HG03135 (cell line): Measurements from ENCODE around the gene ULK3.

Source experiments
- ATAC-seq: cut with Tn5 transposase; IDR thresholded peaks from one replicate; pipeline ENCODE4 v1.9.1; 2021; ENCODE audit warnings: mild to moderate bottlenecking, moderate library complexity; ENCODE audit not compliant: unreplicated experiment

ULK3 gene

DNA sequence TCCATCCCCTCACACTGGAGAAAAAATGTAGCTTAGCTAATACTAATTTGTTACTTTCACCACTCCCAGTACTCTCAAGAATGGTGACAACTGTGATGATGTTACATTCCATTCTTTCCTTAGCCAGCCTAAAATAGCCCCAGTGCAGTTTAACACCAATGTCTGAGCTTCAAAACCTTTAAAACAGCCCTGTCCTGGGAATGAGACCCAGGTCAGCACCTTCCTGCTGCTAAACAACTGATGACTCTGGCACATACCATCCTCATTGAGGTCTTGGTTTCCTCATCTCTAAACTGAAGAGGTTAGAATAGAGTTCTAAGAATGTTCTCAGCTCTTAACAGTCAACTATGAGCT lies 26.4 kb upstream of the ULK3 start:
- no peak for ATAC-seq

DNA sequence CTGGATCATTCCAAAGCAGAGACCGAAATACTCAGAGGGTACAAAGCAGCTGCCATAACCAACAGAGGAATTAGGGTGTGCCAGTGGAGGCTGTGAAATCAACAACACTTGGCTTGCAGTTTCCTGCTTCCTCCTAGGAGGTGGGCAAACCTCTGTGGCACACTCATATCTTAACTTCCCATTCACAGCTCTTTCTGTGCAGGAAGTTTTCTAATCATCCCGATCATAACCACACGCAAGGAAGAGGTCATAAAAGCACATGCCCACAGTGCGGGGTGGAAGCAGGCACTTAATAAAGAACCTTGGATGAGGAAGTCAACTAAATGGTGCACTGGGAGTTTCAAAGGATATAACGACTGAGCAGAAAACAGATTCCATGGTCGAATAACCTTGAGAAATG lies 25.1 kb upstream of the ULK3 start:
- ATAC-seq = no peak

DNA sequence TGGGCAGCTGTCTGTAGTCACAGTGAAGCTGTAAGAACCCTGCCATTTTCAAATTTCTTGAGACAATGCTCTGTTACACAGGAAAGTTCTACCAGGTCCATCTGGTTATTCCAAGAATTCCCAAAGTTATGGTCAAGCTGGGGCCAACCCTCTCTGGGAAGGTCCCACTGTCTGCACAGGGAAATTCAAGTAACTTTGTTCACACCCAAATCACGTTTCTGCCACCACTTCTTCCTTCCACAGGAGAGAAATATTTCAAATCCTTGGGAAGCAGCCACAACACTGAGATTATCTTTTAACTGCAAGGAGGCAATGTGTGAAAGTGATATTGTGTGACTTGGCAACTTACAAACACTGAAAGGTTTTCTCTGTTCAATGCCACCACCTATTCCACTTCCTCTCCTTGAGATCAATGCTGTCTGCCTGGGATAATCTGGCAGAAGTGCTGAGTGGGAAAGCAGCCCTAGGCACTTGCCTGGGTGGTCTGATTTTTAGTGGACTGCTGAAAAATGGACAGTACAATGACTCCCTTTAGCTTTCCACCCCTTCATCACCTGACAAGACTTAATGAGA lies 24.6 kb upstream of the ULK3 start:
- ATAC-seq = no peak

DNA sequence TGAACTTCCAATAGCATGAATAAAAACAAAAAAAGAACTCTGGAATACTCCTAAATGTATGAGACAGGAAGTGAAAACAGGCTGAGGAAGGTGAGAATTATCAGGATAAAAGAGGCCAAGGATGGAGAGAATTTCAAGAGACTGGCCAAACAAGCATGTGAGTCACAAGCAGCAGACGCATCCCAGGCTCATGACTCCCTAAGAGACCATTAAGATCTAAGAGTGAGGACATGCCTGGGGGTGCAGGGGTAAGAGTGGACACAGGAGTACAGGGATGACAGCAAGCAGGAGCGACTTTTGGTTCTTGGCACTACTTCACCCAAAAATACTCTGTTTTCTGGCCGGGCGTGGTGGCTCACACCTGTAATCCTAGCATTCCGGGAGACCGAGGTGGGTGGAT lies 23.1 kb upstream of the ULK3 start:
- no peak for ATAC-seq

DNA sequence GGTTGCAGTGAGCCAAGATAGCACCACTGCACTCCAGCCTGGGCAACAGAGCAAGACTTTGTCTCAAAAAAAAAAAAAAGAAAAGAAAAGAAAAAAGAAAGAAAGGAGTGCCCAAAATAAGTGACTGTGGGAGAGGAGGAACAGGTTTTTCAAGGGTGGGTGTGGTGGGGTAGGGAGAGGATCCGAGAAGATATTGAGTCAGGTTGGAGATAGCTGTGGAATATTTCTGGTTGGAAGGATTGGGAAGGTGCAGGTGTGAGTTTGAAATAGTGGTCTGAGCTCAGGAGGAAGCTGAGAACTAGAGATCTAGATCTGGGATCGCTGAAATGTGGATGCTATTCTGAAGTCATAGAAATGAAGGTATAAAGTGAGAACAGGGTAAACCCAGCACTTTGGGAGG lies 22.4 kb upstream of the ULK3 start:
- ATAC-seq = no peak

DNA sequence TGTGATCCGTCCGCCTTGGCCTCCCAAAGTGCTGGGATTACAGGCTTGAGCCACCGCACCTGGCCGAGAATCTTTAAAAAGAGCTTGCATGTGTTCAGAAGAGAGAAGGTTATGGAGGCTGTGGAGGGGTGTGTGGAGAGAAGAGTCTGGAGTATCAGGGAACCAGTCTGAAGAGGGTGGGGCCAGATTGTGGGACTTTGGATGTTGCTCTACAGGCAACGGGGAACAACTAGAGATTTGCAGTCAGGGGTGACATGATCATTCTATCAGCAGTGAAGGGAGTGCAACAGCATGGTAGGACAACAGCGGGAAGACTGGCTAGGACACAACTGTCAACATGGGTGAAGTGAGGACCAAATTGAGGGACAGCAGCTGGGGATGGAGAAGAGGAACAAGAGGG lies 21.3 kb upstream of the ULK3 start:
- no peak for ATAC-seq

DNA sequence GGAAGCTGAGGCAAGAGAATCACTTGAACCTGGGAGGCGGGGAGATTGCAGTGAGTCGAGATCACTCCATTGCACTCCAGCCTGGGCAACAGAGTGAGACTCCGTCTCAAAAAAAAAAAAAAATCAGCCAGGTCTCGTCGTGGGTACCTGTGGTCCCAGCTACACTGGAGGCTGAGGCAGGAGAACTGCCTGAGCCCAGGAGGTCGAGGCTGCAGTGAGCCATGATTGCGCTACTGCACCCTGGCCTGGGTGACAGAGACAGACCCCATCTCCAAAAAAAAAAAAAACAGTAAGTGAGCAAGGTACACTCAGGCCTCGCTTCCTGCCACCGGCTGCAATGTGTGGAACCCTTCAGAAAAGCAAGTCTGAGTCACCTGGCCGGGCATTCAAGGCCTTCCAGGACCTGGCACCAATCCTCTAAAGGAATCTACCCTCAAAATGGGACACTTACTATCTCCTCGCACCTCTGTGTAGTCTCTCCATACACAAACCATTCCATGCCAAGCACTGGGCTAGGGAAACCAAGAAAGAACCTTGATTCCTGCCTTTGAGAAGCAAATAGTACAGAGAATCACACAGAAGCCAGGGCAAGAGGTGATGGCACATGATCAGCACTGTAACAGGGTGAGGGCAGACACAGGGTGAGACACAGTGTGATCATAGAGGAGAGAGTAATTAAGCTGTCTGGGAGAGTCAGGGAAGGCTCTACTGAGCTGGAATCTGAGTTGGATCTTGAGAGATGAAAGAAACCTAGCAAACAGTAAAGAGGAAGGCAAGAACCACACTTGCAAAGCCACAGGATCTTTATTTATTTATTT lies 20.5 kb upstream of the ULK3 start:
- no peak for ATAC-seq

DNA sequence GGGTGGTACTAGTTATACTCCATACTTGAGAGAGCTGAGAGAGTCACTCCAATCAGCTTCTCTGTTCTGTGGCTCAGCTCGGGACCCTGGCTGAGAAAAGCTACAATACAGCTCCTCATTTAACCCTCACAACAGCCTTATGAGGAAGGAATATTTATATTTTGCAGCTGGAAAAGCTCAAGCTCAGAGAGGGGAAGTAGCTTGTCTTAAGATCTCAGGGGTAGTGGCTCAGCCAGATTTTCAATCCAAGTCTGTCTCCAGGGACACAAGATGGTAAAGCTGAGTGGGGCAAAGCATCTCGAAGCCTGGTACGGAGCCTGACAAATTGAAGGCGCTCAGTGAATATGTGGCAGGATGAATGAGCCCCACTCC lies 15.4 kb upstream of the ULK3 start:
- no peak for ATAC-seq

DNA sequence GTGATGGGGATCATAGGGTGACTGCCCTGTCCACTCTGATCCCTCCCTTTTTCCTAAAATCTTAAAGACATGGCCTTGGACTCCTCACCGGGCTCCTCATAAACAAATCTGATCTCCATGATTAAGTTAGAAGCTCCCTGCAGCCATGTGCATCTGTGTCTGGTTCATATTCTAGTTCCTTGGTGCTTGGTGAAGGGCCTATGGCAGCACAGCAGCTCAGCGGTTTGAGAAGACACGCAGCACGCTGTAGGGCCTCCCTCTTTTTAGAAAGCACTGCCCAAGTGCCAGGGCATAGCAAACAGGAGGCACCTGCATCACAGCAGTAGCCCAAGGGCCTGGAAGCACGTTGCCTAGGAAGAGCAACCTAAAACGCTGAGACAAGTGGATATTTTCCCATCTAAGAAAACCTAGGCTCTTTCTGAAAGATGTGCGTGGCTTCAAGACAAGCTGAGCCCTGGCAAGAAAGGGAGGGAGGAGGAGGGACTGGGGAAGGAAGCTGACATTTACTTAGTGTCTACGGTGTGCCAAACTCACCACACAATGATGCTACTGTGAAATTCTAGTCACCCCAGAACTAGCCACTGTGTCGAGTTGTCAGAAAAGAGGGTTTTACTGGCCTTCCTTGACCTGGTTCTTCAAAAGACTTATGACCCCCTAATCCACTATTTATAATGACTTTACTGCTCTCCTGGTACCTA lies 14.9 kb upstream of the ULK3 start:
- ATAC-seq = no peak

DNA sequence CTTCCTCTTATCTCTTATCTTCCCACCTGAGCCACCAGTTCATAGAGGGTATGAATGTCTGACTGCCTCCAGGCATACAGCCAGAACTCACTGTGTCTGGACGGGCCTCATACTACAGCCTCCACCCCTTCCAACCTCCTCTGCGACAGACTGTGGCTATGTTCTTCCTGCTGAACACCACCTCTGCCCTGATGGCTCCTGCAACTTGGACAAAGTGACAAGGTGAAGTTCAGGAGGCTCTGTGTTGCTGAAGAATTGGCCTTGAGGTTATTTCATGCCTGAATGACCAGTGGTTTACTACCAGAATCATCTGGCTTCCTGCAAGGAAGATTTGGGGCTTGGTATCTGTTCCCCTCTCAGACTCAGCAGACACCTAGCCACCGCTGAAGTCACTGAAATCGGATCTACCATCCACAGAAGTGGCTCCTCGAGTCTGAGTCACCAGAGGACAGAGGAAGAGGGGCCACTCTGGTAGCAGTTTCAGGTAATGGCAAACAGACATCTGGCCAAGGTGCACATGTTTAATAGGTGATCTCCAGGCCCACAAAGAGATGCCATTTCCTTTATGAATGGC lies 14.2 kb upstream of the ULK3 start:
- peak; percentile 72 for ATAC-seq

DNA sequence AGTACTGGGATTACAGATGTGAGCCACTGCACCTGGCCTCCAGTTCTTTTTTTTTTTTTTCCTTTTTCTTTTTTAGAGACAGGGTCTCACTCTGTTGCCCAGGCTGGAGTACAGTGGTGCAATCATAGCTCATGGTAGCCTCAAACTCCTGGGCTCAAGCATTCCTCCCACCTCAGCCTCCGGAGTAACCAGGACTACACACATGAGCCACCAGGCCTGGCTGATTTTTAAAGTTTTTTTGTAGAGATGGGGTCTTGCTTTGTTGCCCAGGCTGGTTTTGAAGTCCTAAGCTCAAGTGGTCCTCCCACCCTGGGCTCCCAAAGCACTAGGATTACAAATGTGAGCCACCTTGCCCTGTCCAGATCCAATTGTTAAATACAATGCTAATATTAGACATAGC lies 13.6 kb upstream of the ULK3 start:
- ATAC-seq = no peak

DNA sequence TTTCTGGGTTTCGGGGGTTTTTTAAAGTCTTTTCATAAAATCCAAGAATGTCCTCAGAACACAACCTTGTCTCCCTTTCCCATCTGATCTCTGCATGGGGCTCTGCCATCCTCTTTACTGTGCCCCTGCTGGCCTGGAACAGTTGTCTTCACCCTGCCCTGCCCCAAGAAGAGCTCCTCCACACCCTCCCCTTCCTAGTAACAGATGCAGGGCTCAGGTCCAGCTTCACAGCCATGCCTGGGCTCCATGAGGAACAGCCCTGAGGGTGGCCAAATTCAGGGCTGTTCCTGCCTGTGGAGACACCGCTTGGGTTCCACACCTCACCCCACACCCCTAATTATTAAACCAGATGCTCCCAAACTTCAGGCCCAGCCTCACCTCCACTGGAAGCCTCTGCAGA lies 12.9 kb upstream of the ULK3 start:
- ATAC-seq = no peak

DNA sequence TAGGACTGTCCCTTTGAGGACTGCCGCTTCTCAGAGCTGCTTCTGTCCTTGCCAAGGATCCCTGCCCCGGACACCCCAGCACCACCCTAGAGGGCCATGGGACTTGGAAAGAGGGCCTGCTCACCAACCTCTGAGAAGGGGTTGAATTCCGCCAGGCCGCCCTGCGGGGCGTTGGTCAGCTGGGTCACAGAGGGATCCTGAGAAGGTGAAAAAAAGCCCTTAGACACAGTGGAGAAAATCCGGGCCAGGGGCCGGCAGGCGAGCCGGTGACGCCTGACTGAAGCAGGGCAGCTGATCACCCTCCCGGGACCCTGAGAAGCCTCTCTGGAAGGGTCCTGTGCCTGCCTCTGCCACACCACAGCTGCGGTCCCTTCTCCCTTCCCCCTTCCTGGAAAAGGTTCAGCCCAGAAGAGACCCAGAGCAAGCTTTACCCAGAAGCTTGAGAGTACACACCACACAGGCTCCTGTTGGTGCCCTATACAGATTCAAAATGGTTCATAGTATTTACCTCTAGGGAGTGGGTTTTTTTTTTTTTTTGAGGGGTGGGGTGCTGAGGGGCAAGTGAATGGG lies 11.6 kb upstream of the ULK3 start:
- ATAC-seq = no peak

DNA sequence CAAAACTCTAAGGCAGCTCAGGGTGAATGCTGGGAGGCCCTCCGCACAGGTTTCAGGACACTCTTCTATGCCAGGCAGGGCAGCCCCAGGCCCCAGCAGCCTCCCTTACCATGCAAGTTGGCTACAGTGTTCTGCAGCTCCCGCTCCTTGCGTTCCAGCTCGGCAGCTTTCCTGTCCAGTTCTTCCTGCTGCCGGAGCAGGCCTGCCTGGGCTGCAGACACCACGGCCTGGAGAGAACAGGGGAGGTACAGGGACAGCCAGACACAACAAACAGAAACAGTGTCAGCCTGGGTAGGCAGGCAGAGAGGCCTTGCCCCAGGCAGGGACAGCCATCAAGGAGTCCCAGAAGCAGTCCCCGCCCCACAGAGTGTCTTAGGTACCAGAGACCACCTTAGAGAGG lies 9.0 kb upstream of the ULK3 start:
- ATAC-seq = no peak

DNA sequence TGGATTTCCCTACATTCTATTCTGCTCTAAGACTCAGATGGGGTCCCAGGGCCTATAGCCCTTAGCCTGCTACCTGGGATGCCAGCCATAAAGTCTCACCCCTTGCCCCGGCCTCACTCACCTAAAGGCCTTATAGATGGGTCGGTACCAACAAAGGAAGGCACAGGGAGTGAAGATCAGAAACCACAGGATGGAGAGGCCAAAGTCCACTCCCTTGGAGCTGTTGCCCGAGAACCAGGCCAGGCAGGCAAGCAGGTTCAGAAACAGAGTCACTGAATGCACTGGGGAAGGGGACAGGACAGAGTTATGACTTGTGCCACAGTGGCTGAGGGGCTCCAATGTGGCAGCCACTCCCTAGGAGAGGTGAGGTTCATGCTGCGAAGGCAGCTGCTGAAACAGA lies 7.4 kb upstream of the ULK3 start:
- no peak for ATAC-seq

DNA sequence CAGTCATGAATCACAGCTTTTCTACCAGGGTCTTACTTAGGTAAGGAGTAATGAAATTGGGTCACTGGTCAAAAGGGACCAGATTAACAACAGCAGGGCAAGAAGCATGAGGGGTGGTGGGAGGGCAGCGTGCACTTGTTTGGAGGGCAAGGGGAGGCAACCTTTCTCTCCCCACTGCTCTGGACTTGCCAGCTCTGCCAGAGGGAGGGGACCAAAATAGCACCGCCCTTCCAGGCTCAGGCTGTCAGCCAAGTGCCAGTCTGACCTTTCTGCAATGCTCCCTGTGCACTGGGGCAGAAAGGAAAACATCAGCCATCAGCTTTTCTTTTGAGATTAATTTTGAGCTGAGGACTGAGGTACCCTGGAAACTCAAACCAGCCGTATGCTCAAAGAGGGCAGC lies 4.5 kb upstream of the ULK3 start:
- no peak for ATAC-seq

DNA sequence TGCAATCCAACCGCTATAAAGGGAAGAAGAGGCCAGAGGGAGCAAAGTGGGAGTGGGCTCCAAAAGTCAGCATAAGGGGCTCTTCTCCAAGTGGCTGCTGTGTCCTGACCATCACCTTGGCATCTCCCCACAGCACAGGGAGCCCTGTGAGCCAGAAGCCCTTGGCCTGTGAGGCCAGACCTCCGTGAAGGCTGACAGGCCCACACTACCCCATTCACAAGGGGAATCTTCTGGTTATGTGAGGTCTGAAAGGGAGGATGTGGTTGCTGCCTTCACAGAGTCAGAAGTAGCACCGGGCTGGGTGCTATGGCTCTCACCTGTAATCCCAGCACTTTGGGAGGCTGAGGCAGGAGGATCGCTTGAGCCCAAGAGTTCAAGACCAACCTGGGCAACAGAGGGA lies 2.6 kb upstream of the ULK3 start:
- ATAC-seq = no peak

DNA sequence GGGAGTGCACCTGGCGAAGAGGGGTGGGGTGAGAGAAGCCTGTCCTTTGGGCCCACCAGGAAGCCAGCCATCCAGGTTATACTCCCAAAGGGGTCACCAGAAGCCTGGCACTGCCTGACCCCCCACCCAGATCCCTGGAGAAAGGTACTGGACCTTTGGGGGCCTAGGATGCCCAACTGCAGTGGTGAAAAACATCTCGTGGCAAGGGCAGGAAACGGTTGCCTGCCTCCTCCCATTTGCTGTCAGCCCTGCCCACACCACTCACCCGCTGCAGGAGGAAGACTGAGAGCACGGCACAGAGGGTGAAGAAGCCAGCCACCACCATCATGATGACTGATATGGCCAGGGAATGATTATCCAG lies 2.2 kb upstream of the ULK3 start:
- no peak for ATAC-seq

DNA sequence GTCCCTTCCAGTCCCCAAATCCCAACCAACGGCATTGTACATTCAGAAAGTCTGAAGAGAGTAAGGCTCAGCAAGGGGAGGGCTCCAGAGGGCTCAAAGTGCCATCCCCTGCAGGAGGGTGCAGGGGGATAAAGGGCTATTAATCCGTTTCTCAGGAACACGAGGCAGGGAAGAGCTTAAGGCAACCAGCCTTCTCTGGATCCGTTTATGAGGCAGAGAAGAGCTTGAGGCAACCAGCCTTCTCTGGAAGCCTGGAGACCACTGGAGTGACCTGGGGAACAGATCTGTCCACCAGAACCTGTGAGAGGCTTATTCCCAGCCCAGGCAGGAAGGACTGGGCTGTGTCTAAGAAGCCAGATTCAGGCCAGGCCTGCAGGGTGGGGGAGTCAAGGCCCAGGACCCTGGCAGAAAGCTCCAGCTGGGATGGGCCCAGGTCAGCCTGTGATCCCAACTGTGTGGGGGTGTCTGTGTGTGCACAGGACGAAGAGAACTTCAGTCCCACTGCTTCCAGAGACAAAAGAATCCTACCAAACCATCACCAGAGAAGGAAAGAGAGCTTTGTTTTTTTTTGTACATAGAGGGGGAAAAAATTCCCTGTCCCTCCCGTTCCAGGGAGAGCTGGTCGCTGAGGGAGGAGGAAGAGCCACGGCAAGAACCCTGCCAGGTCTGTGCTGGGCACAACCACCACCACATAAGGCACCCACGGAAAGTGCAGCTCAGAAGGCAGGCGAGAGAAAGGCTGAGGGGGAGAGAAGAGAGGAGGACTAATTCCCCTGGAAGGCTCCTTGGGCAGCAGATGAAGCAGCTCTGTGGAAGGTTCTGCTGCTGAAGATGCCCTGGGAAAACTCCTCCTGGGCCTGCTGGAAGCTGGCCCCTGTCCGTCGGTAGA lies 1.6 kb upstream of the ULK3 start:
- ATAC-seq = no peak

DNA sequence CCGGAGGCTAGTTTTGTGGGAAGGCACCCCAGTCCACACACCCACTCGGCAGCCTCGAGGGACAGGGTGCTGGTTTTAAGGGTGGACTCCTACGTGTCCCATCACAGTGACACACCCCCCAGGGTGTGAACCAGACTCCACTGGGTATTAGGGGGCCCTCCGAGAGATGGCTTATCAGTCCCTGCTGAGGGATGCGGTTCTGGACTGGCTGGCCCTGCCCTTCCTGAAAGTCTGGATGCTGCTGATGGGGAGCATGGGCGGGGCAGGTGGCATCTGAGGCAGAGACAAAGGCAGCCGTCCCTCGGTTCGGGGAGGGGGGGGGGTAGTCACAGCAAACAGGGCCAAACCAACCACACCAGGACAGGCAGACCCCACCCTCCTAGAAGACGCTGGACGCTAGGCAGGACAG lies 939 bp upstream of the ULK3 start:
- ATAC-seq = no peak

DNA sequence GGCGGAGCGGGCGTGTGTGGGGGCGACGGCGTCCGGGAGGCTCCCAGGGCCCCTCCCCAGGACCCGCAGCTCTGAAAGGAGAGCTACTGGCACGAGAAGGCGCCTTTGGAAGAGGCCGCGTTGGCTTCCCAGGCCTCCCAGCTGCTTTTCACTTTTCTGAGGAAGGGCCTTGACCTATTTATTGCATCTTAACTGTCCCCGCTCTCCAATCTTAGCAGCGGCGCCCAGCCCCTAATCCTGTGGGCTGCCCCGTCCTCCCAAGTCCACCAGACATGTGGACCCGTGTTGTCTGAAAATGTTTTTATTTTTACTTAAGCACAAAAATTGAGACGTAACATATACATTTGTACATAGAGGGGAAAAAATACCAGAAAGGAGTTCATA lies 481 bp upstream of the ULK3 start:
- ATAC-seq = no peak
